Tongue (tissue), 2 donors: Measurements from ENCODE around the gene SLC7A6. TPM values are rescaled to one million over a fixed set of nuclear protein-coding genes. Genes with fewer than 3 reads are reported as not detected.

Experiments used
- DNase-seq: peaks from one replicate; pipeline ENCODE4 v3.0.0-alpha.2; 2015
- total RNA-seq: library from RNA; depleted of rRNA; stranded (reverse); fragments of >200 nt; gene quantifications from one replicate; pipeline ENCODE4 v1.2.3, GENCODE V29; 2014

Gene SLC7A6
- total RNA-seq, 1 donor from 2014 or later = 10.8 TPM

GRCh38 chr16:68306633-68307032 lies 42.3 kb downstream of the SLC7A6 start:
- no peak for DNase-seq

DNA sequence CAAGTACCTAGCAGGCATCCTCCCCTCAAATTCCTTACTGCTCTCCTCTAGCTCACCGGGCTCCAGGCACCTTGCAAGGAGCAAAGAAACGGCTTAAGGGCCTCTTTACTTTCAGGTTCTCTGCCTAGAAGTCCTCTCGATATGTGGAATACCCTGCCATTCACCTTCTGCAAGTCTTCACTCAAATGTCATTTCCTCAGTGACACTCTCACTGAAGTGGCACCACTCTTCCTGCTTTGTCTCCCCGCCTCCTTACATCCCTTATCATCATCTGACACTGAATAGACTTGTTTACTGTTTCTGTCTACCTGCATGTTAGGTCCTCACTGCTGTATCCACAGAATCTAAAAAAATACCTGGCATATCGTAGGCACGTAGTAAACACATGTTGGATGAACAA lies 45.5 kb downstream of the SLC7A6 start:
- no peak for DNase-seq

GRCh38 chr16:68310437-68310773 lies 46.1 kb downstream of the SLC7A6 start:
- no peak for DNase-seq

DNA sequence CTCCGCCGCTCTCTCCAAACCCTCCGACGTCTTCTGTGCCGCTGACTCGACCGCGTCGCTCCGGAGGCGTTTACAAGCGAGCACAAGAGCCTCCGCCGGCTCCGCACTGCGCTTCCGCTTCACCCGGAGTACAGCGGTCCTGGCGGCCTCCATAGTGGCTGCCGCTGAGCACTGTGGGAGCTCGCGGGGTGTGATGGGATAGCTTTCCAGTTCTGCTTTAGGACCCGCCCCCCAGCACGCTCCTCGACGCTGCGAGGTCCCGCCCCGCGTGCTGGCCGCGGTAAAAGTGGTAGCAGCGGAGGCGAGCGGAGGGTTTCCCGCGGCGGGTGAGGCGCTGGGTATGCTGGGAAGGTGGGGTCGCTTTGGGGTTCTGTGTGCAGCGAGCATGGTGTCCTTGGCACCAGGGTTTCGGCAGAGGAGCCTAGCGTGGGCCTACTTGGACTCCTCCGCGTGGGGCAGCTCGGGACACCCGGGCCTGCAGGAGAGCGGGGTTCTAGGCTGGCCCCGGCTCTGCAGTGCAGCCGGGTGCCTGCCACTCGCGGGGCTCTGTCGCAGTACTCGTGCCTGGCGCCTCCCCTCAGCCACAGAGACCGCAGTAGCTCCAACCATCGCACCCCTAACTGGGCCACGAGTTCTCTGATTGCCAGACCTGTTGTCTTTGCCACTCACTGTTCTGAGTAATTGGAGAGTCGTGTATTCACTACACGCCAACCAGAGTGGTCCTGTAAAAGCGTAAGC lies 46.6 kb downstream of the SLC7A6 start, which contains the start of the genes PRMT7 and SLC7A6OS:
Gene PRMT7 (plus strand): TSS at position 246 of the 738 bp plus-strand sequence. CDS start 4,961 bp downstream, outside the sequence.
Gene SLC7A6OS (minus strand): TSS at position 173 of the 738 bp plus-strand sequence. CDS start 20 bp downstream, at position 153.
- peak; percentile 96 for DNase-seq

GRCh38 chr16:68313116-68313515 lies 48.8 kb downstream of the SLC7A6 start:
- DNase-seq = no peak

- no peak for DNase-seq
Measured at GRCh38 chr16:68319185-68319908, 55.0 kb downstream of the SLC7A6 start.

DNA sequence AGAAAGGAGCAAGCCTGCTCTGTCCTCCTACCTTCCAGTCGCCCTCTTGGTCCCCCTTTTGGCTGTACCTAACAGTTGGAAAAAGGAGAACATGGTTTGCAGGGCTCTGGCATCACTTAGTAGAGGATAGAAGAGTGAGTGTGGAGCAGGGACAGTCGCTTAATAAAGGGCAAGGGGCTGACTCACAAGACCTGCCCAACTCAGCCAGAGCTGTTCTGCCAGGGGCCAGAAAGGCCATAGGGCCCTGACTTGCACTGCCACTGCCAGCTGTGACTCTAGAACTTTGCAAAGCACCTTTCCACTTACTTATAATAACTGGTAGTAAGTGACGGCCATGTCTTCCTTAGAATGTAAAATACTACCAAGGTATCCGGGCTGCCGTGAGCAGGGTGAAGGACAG lies 60.0 kb downstream of the SLC7A6 start:
- DNase-seq = no peak

DNA sequence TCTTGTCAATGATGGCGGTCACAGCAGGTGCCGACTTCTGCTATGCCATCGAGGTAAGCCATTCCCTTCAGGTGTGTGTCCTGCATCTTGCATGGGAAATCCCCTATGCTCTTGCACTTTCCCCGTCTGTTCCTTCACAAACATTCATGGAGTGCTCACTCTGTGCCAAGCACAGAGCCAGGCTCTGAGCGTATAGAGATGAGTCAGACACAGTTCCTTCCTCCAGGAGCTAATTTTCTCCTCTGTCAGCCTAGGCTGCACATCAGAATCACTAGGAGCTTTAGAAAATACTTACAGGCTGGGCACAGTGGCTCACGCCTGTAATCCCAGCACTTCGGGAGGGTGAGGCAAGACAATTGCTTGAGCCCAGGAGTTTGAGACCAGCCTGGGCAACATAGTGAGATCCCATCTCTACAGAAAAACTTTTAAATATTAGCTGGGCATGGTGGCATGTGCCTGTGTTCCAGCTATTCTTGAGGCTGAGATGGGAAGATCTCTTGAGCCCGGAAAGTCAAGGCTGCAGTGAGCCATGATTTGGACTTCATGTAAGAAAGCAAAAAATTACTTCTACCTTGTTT lies 60.5 kb downstream of the SLC7A6 start:
- no peak for DNase-seq

- DNase-seq = peak; percentile 88
Measured at GRCh38 chr16:68328151-68328859, 64.0 kb downstream of the SLC7A6 start.

GRCh38 chr16:68328860-68329390 lies 64.6 kb downstream of the SLC7A6 start:
- no peak for DNase-seq

DNA sequence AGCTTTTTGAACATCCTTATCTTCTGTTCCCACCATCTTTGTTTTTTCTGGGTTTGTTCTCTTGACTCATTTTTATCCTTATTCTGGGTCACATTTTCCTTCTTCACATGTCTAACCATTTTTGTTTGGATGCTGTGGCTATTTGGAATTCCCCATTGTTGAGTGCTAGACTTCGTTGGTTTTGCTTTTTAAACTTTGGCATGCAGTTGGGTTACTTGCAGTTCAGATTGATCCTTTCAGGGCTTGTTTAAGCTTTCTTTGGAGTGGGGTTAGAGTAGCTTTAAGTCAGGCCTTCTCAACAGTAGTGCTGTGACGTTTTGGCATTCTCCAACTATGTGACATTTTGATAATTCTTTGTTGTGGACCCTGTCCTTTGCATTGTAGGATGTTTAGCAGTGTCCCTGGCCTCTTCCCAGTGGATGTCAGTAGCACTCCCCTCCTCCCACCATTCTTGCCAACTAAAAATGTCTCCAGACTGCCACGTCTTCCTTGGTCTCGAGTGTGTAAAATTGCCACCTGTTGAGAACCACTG lies 67.6 kb downstream of the SLC7A6 start:
- no peak for DNase-seq

DNA sequence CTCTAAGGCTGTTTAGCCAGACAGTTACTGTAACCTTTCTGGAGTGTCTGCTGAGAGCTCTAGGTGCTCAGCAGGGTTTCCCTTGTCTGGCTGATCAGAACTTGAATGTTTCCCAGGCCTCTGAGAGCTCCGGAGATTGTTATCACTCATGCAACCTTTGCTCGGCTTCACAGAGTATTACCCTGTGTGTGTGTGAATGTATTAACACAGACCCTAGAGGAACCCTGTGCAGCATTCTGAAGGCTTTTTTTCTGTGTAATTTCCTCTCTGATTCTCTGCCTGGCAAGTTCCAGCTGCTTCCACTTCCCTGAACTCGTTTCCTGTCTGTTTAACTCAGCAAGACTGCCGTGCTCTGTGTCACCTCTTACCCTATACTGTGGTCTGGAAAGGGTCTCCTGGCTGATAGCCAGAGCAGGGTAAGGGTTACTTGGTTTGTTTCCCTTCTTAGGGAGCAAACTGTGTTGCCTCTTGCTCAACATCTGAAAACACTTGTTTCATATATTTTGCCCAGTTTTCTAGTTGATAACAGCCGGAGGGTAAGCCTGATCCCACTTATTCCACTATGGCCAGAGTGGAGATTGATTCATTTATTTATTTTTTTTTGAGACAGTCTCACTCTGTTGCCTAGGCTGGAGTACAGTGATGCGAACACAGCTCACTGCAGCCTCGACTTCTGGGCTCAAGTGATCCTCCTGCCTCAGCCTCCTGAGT lies 68.2 kb downstream of the SLC7A6 start:
- DNase-seq = peak; percentile 27

DNA sequence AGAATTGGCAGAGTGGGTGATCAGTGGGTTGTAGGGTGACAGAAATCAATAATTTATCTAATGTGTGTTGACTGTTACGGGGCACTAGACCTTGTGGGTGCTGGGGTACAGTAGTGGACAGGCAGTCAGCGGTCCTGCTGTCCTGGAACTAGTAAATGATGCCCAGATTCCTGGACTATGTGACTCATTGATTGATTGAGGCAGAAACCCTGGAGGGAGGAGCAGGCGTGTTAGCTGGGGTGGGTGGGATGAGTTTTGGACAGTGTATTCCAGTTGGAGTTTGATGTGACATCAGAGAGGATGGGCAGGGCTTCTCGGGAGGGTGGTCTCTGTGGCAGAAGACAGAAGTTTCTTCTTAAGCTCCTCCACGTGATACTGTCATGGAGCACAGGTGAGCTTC lies 70.8 kb downstream of the SLC7A6 start:
- DNase-seq = no peak

GRCh38 chr16:68338326-68339119 lies 74.2 kb downstream of the SLC7A6 start:
- DNase-seq = no peak

DNA sequence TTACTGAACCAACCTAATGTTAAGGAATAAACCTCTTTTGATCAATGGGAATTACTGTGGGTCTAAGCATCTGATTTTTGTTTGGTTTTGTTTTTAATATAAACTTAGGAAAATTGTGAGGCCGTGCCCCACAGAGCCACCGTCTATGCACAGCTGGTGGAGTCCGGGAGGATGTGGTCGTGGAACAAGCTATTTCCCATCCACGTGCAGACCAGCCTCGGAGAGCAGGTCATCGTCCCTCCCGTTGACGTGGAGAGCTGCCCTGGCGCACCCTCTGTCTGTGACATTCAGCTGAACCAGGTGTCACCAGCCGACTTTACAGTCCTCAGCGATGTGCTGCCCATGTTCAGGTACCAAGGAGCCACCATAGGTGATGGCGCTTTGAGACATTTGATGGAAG lies 74.9 kb downstream of the SLC7A6 start:
- no peak for DNase-seq

DNA sequence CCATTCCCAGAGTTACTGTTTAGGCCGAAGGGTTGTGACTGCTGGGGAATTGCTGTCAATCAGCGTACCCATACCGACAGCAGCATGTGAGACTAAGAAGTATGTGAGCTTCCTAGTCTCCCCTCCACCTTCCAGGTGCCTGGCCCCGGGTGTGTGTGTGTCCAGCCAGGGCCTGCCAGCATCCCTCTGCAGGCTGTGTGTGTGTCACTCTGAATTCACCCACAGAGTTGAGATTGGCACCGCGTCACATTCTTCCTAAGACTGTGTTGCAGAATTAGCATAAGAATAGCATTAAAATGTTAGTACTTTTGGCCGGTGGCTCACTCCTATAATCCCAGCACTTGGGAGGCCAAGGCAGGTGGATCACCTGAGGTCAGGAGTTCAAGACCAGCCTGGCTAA lies 78.3 kb downstream of the SLC7A6 start:
- DNase-seq = no peak

DNA sequence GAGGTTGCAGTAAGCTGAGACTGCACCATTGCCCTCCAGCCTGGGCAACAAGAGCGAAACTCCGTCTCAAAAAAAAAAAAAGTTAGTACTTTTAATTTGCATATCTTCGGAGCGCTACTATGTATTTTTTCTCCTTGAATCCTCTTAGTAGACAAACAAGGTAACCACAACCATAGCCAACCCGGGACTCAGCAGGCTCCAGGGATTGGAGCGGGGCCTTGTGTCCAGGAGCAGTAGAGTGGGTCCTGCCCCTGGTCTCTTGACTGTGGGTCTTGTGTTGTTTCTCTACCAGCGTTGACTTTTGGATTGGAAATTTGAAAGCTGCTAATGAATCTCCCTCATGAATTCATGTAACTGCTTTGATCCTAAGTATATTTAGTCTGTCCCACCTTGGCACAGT lies 78.8 kb downstream of the SLC7A6 start:
- DNase-seq = no peak

DNA sequence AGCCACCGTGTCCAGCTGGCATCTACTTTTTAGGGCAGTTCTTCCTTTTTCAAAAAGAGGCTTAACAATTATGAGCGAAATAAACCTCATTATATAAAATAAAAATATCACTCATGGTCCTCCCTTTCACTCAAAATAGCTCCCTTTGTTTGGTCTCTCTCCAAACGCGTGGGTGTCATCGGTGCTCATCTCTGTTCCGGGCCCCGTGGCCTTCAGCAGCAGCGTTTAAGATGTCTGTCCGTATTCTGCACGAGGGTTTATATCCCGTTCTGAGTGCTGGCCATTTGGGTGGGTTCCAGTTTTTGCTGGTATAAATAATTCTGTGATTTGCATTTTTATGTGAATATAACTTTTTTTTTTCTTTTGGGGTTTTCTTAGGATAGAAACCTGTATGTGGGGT lies 79.9 kb downstream of the SLC7A6 start:
- DNase-seq = no peak

DNA sequence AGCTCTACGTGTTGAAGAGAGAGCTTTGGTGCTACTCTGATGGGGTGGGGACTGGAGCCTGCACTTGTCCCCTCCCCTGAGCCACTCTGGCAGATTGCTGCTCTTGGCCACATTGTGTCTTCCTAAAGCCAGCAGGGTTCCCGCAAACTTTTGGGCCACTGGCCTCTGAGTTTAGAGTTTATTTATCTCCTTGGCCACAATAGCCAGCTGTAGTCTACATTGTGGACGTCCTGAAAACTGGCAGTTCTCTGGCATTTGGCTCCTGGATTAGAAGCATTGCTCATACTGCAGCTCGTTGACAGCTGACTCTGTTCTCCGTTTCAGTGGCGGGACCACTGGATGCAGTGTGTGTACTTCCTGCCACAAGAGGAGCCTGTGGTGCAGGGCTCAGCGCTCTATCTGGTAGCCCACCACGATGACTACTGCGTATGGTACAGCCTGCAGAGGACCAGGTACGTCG lies 81.1 kb downstream of the SLC7A6 start:
- DNase-seq = no peak

DNA sequence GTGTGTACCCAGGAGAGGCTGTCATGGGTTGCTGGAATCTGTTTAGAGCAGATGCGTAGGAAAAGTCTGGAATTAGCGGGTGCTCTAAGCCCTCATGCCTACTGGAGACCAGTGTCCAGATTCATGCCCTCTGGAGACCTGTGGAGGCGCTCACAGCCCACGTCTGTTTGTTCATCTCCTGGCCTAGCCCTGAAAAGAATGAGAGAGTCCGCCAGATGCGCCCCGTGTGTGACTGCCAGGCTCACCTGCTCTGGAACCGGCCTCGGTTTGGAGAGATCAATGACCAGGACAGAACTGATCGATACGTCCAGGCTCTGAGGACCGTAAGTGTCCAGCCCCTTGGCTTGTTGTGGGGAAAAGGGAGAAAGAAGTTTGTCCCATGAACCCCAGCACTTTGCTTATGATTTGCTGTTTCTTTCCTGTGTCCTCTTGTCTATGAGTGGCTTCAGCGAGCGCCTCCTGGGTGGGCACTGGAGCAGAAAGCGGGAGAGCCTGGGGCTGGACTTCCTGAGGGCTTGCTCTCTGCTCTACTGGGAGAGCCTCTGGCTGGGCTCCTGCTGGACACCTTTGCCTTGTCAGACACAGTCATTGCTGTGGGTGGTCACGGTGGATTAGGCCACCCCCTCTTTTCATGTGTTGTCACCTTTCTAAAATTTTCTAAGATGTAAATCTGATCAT lies 81.8 kb downstream of the SLC7A6 start:
- DNase-seq = no peak
